Glutamatergic neuron (in vitro differentiated cells): ENCODE data around the gene TRPV5. TPM values are rescaled to one million over a fixed set of nuclear protein-coding genes. Genes with fewer than 3 reads are reported as not detected.

Experiments
- DNase-seq: peaks from one replicate; pipeline ENCODE4 v3.0.0; 2022
- H3K27ac Mint-ChIP-seq: one replicate; pipeline ENCODE4 v1.8.0; 2020; ENCODE audit warnings: mild to moderate bottlenecking, mixed read lengths, inconsistent platforms; ENCODE audit not compliant: unreplicated experiment
- H3K27me3 Mint-ChIP-seq: one replicate; pipeline ENCODE4 v1.8.0; 2020; ENCODE audit warnings: mild to moderate bottlenecking, moderate library complexity, mixed read lengths, inconsistent platforms; ENCODE audit not compliant: unreplicated experiment
- H3K36me3 Mint-ChIP-seq: one replicate; pipeline ENCODE4 v1.8.0; 2020; ENCODE audit warnings: mild to moderate bottlenecking, mixed read lengths, inconsistent platforms; ENCODE audit not compliant: unreplicated experiment
- H3K4me1 Mint-ChIP-seq: one replicate; pipeline ENCODE4 v1.8.0; 2020; ENCODE audit warnings: mild to moderate bottlenecking, low read depth, mixed read lengths, inconsistent platforms; ENCODE audit not compliant: unreplicated experiment
- H3K4me3 Mint-ChIP-seq: one replicate; pipeline ENCODE4 v1.8.0; 2020; ENCODE audit warnings: mild to moderate bottlenecking, mixed read lengths, inconsistent platforms; ENCODE audit not compliant: unreplicated experiment
- H3K9me3 Mint-ChIP-seq: one replicate; pipeline ENCODE4 v1.8.0; 2020; ENCODE audit warnings: mild to moderate bottlenecking, moderate library complexity, mixed read lengths, inconsistent platforms; ENCODE audit not compliant: unreplicated experiment
- CTCF ChIP-seq: fragments of 200-600 bp; sonication (generic); IDR thresholded peaks from one replicate; pipeline ENCODE4 v1.5.0; 2021; ENCODE audit not compliant: partially characterized antibody, unreplicated experiment
- total RNA-seq: library from RNA; stranded (reverse); fragmentation: NEBNext Ultra II Directional; extraction: Animal tissue kit (Norgen Biotek cat#: 25700); gene quantifications from one replicate; pipeline ENCODE4 v1.2.1, GENCODE V29; 2021; ENCODE audit not compliant: unreplicated experiment

The TRPV5 gene
- total RNA-seq, 1 donor from 2014 or later = 0.15 TPM

- H3K4me1 Mint-ChIP-seq = no peaks in the 10 kb centered on the region
- H3K4me3 Mint-ChIP-seq = no peak overlapping the region
- peaks cover 5% of the 10 kb centered on the region for H3K27me3 Mint-ChIP-seq
- no peak overlapping the region for H3K27ac Mint-ChIP-seq
- H3K9me3 Mint-ChIP-seq = no peaks in the 10 kb centered on the region
- no peak for DNase-seq
- TF ChIP-seq CTCF = no peak
- H3K36me3 Mint-ChIP-seq = peaks cover 4% of the 10 kb centered on the region
These were observed 9.2 kb upstream of the TRPV5 start for GRCh38 chr7:142942746-142943145.

DNA sequence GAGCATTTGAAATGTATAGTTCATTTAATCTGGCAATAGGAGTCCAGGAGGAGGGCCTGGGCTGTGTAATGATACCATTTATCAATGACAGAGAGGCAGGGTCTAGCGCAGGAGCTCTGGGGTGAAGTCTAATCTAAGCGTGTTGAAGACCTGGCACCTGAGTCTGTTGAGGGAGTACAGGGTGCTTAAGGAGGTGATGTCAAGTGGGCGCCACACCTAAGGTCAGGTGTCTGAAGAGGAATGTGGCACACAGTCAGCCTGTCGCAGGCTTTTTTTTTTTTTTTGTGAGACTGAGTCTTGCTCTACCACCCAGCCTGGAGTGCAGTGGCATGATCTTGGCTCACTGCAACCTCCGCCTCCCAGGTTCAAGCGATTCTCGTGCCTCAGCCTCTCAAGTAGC is 8.0 kb upstream of the TRPV5 start:
- peaks cover 5% of the 10 kb centered on the region for H3K27me3 Mint-ChIP-seq
- no peak overlapping the region for H3K4me3 Mint-ChIP-seq
- H3K9me3 Mint-ChIP-seq = no peaks in the 10 kb centered on the region
- peaks cover 4% of the 10 kb centered on the region for H3K36me3 Mint-ChIP-seq
- no peak for TF ChIP-seq CTCF
- no peaks in the 10 kb centered on the region for H3K4me1 Mint-ChIP-seq
- H3K27ac Mint-ChIP-seq = no peak overlapping the region
- DNase-seq = no peak

DNA sequence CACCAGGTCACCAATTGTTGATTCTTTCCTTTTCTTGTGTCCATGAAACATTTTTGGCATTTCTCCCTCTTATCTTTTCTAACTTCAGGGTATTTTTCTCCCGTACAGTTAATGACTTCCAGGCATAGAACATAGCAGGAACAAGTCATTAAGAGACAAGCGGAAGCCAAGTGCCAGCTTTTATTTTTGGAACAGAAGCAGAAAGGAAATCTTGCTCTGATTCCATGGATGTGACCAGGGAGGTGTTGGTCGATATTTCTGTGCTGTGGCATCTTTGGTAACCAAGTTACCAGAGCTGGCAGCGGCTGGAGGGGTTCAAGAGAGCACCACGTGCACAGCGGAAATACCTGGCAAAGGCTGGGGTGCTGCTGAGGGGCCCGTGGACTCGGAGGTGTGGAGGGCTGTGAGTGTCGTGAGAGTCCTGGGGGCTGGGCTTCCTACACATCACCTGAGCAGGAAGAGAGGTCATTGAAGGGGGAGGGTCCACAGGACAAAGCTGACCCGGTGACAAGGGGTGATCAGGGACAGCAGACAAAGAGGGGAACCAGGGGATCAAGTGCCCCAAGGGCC is 7.5 kb upstream of the TRPV5 start:
- Mint-ChIP-seq H3K27me3 (peaks cover 5% of the 10 kb centered on the region), H3K4me3 (no peak overlapping the region), H3K4me1 (no peaks in the 10 kb centered on the region), H3K27ac (no peak overlapping the region), H3K36me3 (peaks cover 4% of the 10 kb centered on the region), H3K9me3 (no peaks in the 10 kb centered on the region)
- no peak for DNase-seq
- TF ChIP-seq CTCF = no peak

DNA sequence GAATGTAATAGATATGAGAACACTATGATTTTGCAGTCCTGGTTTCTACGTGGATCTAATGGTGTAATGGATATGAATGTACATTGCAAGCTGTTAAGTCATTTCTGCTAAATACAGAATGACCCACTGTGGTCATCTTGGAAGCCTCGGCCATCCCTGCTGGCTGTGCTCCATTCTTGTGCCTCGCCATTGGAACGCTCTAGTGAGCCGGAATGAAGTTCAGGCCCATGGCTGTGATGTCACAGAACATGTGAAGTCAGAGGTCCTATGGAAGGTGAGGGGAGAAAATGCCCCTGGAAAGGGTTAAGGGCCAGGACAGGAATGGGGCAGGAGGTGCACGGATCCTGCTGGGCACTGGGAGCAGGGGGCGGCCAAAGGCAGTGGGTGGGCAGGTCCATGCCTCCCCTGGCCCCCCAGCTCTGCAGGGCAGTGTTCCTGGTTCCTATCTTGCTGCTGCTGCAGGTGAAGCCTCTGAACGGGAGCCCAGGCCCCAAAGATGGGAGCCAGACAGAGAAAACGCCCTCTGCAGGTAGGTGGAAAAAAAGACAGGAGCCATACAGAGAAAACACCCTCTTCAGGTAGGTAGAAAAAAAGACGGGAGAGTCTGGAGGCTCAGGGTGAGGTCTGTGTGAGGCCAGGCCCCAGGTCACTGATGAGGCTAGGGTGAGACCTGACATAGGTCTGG is 5.8 kb upstream of the TRPV5 start, which contains the start of gene LLCFC1:
Gene LLCFC1, plus strand, starts transcription at position 259 of the 685 bp plus-strand sequence. Its CDS starts 138 bp downstream, at position 397.
- no peak for DNase-seq
- Mint-ChIP-seq H3K4me3 (no peak within 1 kb of the TSS), H3K4me1 (no peaks in the 10 kb centered on the region), H3K36me3 (peaks cover 4% of the 10 kb centered on the region), H3K9me3 (no peaks in the 10 kb centered on the region), H3K27ac (no peak within 1 kb of the TSS), H3K27me3 (peaks cover 3% of the 10 kb centered on the region)
- no peak for TF ChIP-seq CTCF

GRCh38 chr7:142938611-142939010 is 5.1 kb upstream of the TRPV5 start:
- H3K27ac Mint-ChIP-seq = no peak overlapping the region
- peaks cover 4% of the 10 kb centered on the region for H3K36me3 Mint-ChIP-seq
- no peaks in the 10 kb centered on the region for H3K9me3 Mint-ChIP-seq
- DNase-seq = no peak
- peaks cover 3% of the 10 kb centered on the region for H3K27me3 Mint-ChIP-seq
- no peaks in the 10 kb centered on the region for H3K4me1 Mint-ChIP-seq
- TF ChIP-seq CTCF = no peak
- no peak overlapping the region for H3K4me3 Mint-ChIP-seq
